ENCODE results near the gene PAQR4.
A peak's percentile ranks its signal among the peaks of the same experiment; 100 is the strongest.

PAQR4 gene

DNA sequence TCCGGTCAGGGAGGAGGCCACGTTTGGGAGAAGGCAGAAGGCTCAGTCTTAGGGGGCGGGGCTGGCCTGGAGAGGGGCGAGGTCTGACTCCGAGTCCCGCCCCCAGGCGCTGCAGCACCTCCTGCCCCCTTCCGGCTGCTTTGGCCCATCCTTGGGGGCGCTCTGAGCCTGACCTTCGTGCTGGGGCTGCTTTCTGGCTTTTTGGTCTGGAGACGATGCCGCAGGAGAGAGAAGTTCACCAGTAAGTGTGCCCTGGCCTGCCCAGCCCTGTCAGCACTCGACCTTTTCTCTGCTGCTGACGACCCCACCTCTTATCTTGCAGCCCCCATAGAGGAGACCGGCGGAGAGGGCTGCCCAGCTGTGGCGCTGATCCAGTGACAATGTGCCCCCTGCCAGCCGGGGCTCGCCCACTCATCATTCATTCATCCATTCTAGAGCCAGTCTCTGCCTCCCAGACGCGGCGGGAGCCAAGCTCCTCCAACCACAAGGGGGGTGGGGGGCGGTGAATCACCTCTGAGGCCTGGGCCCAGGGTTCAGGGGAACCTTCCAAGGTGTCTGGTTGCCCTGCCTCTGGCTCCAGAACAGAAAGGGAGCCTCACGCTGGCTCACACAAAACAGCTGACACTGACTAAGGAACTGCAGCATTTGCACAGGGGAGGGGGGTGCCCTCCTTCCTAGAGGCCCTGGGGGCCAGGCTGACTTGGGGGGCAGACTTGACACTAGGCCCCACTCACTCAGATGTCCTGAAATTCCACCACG, 52.5 kb downstream of the PAQR4 start:
- peak; percentile 60 to 82 (median 81) for DNase-seq (ENCODE audit: low read depth in 3 of 3)

DNA sequence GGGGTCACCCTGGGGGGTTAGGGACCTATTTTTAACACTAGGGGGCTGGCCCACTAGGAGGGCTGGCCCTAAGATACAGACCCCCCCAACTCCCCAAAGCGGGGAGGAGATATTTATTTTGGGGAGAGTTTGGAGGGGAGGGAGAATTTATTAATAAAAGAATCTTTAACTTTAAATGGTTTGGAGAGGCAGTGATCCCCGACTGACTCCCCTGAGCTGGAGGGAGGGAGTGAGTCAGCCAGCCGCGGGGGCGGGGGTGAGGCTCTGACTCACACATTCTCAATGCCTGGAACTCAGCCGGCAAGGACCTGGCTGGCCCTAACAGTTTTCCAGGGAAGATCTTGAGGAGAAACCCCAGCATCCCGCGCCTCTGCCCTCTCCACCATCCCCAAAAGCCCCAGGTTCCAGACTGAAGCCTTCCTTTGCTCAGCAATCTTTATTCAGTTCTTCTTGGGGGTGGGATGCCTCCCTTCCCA, 53.1 kb downstream of the PAQR4 start:
- DNase-seq (ENCODE audit: low read depth in 3 of 3) = peak; percentile 82 to 89 (median 87)

DNA sequence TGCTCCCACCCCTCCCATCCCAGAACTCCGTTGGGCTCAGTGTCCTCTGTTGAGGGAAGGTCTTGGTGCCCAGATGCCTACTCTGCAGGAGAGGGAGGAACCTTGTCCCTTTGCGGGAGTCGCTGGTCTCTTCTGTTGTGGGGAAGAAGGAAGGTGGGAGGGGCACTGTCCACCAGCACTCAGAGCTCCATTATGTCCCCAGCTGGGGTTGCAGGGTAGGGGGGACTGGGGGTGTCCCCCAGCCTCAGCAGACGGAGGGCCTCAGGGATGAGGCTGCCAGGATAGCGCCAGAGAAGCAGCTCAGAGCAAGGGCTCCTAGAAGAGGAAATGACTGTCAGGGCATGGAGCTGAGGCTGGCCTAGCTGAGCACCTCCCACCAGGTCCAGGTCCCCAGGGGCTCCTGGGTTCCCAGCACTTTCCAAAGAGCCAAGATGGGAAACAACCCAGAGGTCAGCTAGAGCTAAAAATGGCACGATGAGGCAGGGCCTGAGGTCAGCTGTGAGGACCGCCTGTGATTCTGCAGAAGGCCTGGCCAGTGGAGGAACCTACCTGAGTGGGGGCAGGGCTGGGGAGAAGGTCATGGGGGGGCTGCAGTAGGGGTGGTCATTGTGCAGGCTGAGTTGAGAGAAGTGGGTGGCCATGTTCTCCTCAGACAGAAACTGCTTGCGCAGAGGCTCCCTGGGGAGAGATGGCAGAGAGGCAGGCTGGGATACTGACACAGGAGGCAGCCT, 53.7 kb downstream of the PAQR4 start:
- DNase-seq (ENCODE audit: low read depth in 3 of 3) = no peak
